Cortex of kidney (tissue), 1 donor: ENCODE data around the gene TNK1.

ENCODE experiments used
- DNase-seq: peaks from one replicate; lab custom pipeline; 2025; lab: John Stamatoyannopoulos, UW

TNK1 gene

DNA sequence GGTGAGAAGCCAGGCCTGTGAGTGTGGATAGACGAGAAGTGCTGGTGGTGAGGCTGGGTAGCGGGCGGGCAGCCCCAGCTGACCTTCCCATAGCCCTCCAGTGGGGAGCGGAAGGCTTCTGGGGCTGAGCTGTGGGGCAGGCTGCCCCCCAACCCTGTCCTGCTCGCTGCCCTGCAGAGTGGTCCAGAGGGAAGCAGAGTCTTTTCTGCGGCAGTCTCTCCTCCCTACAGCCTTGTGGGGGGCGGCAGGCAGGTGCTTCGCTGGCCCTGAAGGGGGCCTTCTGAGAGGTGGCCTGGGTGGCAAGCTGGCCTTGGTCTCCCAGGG lies 30.5 kb downstream of the TNK1 start:
- no peak for DNase-seq

DNA sequence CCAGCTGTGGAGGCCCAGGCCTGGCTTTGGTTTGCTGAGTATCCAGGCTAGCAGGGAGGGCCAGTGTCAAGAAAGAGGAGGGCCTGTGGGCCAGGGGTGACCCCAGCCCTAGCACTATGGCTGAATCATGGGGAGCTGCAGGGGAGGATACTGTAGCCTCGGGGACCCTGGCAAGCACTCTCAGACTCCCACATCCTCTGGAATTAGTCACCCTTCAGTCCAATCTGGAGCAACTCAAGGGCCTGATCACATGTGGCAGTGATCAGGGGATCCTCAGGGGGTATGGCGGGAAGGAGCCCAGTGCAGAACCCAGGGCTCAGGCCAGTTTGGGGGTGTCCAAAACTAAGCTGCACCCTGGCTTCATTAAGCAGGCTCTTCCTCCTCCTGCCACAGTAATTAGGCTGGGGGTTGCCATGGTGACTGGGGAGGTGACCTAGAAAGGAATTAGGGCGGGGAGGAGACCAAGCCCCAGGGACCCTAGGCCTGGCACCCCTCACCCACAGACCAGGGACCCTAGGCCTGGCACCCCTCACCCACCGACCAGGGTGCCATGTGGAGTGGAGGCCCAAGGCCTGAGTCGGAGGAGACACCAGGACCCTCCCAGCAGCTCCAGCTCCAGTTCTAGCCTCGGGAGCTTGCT lies 32.6 kb downstream of the TNK1 start:
- DNase-seq: no peak

DNA sequence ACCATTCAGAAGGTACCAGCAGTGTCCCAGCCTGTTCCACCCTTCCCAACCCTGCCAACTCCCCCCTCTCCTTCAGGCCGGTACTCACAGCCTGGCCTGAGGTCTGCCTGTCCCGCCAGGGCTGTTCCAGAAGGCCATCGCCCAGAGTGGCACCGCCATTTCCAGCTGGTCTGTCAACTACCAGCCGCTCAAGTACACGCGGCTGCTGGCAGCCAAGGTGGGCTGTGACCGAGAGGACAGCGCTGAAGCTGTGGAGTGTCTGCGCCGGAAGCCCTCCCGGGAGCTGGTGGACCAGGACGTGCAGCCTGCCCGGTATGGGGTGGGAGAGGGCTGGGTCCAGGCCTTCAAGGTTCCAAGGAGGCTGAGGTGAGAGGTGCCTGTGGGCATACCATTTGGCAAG lies 33.9 kb downstream of the TNK1 start:
- no peak for DNase-seq

DNA sequence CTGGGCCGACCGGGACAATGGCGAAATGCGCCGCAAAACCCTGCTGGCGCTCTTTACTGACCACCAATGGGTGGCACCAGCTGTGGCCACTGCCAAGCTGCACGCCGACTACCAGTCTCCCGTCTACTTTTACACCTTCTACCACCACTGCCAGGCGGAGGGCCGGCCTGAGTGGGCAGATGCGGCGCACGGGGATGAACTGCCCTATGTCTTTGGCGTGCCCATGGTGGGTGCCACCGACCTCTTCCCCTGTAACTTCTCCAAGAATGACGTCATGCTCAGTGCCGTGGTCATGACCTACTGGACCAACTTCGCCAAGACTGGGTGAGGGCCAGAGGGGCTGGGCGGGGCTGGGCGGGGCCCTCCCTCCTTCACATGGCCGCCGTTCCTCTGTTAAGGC lies 34.9 kb downstream of the TNK1 start:
- no peak for DNase-seq

DNA sequence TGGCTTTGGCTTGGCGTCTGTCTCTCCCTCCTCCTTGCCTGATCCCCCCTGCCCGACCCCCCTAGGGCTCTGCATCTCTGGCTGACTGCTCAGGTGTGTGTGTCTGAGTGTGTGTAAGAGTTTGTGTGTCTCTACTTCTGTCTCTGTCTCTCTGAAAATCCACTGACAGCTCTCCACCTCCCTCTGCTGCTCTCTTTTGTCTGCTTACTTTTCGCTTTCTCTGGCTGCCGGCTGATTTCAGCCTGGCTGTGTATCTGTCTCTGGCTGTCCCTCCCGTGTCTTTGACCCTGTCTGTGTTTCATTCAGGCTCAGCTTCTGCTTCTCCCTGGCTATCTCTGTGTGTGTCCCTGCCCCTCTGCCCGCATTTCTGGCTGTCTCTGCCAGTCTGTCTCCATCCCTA lies 35.4 kb downstream of the TNK1 start:
- DNase-seq: no peak

DNA sequence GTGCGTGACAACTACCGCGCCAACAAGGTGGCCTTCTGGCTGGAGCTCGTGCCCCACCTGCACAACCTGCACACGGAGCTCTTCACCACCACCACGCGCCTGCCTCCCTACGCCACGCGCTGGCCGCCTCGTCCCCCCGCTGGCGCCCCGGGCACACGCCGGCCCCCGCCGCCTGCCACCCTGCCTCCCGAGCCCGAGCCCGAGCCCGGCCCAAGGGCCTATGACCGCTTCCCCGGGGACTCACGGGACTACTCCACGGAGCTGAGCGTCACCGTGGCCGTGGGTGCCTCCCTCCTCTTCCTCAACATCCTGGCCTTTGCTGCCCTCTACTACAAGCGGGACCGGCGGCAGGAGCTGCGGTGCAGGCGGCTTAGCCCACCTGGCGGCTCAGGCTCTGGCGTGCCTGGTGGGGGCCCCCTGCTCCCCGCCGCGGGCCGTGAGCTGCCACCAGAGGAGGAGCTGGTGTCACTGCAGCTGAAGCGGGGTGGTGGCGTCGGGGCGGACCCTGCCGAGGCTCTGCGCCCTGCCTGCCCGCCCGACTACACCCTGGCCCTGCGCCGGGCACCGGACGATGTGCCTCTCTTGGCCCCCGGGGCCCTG lies 36.3 kb downstream of the TNK1 start:
- DNase-seq: no peak

DNA sequence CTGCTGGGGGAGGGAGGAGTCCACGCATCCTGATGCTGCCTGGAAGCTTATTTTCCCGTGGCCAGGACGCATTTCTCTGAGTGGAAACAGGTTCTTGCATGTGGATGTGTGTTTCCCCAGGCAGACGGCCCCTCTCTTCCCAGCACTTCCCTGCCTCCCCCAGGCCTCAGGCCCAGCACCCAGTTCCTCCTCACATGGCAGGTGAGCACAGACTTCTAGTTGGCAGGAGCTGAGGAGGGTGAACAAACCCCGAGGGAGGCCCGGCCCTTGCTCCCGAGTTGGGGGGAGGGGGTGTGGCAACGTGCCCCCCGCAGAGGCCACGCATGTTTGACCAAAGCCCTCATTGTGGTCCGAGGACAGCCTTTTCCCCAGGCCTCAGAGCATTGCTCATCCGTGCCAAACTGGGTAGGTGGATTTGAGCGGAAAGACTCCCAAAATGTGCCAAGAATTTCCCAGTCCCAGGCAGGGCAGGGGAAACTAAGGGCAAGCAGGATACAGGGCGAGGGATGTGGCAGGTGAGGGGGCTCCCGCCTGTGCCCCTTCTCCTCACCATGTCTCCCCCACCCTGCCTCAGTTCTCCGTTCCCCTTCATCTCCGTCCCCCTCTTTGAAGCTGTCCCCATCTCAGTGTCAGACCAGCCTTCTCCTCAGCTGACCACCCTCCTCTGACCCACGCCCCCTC lies 37.7 kb downstream of the TNK1 start:
- DNase-seq: no peak

DNA sequence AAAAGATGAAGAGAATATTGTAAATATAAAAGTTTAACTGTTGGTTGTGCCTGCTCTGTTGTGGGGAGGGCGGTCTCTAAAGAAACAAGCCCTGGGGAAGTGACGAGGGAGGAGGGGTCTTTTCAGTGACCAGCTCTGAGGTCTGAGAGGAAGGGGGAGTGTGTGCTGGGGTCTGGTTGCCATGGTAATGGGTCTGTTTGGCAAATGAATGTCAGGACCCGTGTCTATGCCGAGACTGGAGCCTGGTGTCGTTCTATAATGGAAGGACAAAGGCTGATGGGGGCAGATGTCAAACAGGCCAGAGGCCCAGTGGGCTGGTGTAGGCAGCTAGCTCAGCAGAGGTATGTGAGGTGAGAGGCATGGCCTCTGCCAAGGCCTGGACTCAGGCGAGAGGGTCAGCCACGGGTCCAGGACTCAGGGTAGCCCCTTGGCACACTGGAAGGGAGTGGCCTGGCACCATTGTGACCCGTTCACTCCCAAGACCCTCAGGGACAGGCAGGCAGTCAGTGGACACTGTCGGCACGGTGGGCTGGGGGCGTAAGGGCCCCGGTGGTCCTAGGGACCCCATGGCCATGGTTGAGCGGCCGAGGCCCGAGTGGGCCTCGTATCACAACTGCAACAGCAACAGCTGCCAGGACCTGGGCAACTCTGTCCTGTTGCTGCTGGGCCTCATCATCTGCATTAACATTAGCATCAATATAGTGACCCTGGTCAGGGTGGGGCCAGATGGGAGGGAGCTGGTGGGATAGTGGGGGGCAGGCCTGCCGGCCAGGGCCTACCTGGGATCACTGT lies 39.1 kb downstream of the TNK1 start, which contains the start of gene SPEM1:
Gene SPEM1 (plus strand): TSS at position 506 of the 792 bp plus-strand sequence. CDS start 61 bp downstream, at position 567.
- DNase-seq: no peak

DNA sequence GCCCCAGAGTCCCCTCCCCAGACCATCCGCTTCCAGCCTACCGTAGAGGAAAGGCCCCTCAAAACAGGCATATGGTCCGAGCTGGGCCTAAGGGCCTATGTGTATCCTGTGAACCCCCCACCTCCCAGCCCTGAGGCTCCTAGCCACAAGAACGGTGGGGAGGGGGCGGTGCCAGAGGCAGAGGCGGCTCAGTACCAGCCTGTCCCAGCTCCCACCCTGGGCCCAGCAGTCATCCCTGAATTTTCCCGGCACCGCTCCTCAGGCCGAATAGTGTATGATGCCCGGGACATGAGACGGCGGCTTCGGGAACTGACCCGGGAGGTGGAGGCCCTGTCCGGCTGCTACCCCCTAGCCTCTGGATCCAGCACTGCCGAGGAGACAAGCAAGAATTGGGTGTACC lies 40.3 kb downstream of the TNK1 start:
- DNase-seq: no peak

DNA sequence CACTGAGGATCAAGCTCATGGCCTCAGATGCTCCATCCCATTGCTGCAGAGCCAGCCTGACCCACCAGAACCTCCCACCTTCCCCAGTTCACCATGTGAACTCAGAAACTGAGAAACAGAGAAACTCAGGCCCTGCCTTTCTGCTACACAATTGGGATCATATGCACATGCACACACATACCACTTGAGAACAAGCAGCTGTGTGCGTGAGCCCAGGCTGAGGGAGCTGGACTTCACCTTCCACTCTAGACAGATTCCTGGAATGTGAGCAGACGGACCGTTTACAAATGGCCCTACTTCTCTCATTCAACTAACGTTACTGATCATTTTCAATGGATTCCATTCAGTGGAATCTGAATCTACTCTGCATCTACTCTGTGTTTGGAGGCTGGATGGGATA lies 42.8 kb downstream of the TNK1 start:
- DNase-seq: no peak

DNA sequence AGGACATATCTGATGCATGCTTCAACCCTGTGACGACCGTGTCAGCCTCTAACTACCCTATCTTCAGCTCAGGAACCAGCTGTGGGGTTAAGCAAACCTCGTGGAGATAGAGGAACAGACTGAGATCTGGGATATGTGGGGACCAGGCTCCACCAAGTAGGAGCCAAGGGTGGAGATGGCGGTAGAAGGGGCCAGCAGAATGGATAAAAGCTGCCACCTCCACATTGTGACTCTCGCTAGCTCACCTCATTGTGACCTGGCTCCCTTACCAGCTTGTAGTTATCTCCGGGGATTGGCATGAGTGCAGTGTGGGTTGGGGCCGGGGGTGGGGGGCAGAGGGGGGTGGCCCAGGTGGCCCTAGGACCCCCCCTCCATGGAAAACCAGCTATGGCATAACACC lies 44.4 kb downstream of the TNK1 start, which contains the start of gene SPEM2:
Gene SPEM2 (plus strand): TSS at position 301 of the 400 bp plus-strand sequence. CDS start 73 bp downstream, at position 374.
- no peak for DNase-seq

DNA sequence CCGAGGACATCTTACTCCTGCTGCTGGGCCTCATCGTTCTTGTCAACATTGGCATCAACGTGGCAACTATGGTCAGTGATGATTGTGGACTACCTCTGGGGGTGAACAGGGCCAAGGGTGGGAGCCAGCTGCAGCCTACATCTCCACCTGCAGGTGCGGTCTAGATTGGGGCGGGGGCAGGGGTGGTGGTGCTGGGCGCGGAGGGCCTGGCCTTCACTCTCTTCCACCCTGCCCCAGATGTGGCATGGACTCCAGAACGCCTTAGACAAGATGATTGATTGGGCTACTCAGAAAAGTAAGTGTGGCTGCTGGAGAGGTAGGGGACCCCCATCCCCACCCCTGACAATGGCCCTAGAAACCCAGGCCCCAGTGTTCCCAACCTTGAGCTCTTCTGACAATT lies 44.9 kb downstream of the TNK1 start:
- no peak for DNase-seq

DNA sequence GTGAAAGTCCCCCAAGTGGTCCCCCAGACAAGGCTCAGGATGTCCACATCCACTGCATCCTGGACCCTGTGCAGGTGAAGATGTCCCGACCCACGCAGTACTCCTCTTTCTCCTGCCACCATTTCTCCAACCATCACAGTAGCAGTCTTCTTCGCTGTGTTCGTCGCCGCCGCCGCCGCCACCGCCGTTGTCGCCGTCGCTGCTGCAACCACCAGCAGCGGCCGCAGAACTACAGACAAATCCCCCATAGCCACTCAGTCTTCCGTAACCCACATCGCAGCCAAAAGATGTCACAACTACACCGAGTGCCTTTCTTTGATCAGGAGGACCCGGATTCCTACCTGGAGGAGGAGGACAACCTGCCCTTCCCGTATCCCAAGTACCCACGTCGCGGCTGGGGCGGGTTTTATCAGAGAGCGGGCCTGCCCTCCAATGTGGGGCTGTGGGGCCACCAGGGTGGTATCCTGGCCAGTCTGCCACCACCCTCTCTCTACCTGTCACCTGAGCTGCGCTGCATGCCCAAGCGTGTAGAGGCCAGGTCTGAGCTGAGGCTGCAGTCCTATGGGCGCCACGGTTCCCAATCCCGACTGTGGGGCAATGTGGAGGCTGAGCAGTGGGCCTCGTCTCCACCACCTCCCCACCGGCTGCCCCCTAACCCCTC lies 45.4 kb downstream of the TNK1 start:
- no peak for DNase-seq

DNA sequence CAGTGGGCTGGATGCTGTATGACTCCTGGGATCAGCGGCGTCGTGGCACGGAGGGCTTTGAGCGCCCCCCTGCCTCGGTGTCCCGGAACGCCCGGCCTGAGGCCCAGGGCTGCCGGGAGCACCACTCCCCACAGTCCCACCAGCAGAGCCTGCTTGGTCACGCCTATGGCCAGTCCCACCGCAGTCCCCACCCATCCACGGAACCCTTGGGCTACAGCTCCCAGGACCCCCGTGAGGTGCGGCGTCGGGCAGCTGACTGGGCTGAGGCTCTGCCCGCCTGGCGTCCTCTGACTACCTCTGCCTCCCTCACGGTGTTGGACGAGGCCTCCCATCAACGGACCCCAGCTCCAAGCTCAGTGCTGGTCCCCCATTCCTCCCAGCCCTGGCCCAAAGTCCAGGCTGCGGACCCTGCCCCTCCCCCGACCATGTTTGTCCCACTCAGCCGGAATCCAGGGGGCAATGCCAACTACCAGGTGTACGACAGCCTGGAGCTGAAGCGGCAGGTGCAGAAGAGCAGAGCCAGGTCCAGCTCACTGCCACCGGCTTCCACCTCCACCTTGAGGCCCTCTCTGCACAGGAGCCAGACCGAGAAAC lies 46.1 kb downstream of the TNK1 start:
- DNase-seq: no peak

DNA sequence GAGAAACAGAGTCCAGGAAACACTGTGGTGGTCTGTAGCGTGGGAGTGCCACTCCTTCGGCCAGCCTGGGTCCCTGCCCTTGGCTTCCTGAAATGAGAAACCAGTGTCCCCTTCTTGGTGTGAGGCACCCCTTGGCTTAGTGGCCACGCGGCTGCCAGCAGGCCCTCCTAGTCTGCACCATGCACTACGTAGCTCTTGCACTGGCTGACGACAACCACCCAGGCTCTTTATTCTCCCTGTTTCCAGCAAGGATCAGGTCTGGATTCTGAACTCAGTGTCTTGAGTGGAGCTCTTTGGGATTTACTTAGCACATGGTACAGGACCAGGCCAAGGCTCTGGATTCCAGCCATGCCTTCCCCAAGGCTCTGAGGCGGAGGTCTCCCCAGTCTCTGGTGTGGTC lies 46.7 kb downstream of the TNK1 start:
- no peak for DNase-seq

DNA sequence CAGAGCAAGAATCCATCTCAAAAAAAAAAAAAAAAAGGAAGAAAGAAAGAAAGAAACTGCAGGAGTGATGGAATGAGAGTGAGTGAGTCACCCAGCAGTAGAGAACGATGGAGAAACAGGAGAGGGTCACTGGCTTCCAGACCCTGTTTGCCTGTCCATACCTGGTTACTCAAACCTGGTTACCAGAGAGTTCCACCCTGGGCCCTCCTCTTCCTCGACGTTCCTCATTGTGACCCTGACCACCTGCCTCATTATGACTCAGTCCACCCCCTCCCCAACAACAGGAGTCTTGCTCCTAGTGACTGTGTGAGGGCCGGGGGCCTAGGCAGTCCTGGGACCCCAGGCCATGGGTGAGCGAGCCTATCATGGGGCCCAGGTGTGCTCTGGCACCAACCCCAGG lies 47.7 kb downstream of the TNK1 start, which contains the start of gene SPEM3:
Gene SPEM3 (plus strand): TSS at position 301 of the 400 bp plus-strand sequence. CDS start 46 bp downstream, at position 347.
- DNase-seq: no peak

DNA sequence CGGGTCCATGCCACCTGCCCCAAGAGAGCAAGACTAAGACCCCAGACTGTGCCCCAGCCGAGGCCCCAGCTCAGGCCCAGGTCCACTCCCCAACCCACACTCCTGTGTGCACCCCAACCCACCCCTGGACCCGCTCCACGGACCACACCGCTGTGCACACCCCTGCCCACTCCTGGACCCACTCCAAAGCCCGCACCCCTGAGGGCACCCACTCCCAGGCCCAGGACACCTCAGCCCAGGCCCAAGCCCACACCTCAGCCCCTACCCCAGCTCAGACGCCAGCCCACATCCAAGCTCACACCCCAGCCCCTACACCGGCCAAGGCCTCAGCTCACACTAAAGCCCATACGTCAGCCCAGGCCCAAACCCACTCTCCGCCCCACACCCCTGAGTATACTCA lies 48.8 kb downstream of the TNK1 start:
- no peak for DNase-seq

DNA sequence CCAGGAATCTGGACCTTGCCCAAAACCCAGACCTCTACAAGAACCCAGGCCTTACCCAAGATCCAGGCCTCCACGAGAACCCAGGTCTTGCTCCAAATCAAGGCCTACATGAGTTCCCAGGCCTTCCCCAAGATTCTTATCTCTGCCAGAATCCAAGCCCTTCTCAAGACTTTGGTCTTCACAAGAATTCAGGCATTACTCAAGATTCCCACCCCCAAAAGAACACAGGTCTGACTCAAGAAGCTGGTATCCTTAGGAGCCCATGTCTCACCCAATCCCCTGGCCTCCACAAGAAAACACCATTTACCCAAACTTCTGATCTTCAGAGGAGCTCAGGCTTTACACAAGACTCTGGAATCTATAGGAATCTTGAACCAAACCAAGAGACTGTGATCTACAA lies 50.3 kb downstream of the TNK1 start:
- no peak for DNase-seq

DNA sequence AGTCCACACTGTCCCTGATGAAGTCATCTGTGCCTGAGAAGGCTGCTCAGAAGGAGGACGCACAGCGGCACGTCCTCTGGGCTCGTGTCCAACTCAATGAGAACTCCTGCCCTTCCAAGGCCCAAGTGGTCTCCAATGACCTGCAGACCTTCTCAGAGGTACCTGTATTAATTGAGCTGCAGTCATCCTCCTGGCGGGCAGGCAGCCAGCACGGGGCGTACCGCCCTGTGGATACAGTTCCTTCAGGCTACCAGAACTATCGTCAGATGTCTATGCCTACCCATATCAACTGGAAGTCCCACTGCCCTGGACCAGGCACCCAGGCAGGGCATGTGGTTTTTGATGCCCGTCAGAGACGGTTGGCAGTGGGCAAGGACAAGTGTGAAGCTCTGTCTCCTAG lies 51.4 kb downstream of the TNK1 start:
- no peak for DNase-seq

DNA sequence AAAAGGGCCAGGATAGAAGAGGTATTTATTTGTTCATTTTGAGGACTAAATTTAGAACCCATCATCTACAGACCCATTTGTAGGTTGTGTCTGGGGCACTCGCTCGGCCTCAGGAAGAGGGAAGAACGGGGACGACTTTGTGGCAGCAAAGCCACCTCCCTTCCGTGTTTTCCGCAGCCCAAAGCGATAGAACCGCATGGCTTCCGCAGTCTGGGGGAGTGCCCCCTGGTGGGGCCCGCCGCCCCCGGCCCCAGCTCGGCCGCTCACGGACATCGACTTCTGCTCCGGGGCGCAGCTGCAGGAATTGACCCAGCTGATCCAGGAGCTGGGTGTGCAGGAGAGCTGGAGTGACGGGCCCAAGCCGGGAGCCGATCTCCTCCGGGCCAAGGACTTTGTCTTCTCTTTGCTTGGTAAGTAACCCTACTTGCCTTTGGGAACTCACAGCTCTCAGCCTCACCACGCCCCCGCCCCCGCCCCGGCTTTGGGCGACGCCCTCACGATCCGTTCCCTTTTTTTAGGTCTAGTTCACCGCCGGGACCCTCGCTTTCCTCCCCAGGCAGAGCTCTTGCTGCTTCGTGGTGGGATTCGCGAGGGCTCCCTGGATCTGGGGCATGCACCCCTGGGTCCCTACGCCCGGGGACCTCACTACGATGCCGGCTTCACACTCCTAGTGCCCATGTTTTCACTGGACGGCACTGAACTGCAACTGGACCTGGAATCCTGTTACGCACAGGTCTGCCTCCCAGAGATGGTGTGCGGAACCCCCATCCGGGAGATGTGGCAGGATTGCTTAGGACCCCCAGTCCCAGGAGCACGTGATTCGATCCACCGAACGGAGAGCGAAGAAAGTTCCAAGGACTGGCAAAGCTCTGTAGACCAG lies 55.0 kb downstream of the TNK1 start:
- no peak for DNase-seq
